ENCODE results near the gene F3. TPM values are rescaled to one million over a fixed set of nuclear protein-coding genes. Genes with fewer than 3 reads are reported as not detected.

F3 gene
- total and polyA plus RNA-seq, 4 donors = 1.0 to 2.7 (median 1.4) TPM

- no peak overlapping the region for H3K27ac ChIP-seq (ENCODE audit: low read depth in 1 of 2, low read length in 2 of 2)
- TF ChIP-seq ZBTB33 (IDR thresholded peaks at IDR 0.05) (no peak), NR2F2 (IDR thresholded peaks at IDR 0.05) (no peak), MAX (IDR thresholded peaks at IDR 0.05) (no peak), FOXA2 (IDR thresholded peaks at IDR 0.05) (no peak), YY1 (IDR thresholded peaks at IDR 0.05) (no peak), JUND (IDR thresholded peaks at IDR 0.05) (no peak)
- H3K9ac ChIP-seq (ENCODE audit: low read depth in 1 of 2, low read length in 2 of 2) = no peak overlapping the region
- no peaks in the 10 kb centered on the region for H3K9me3 ChIP-seq (ENCODE audit: control insufficient read depth in 4 of 4, low read length in 3 of 4)
- 86% methylated on average over 4 of the region's 4 CpGs for WGBS
- no peaks in the 10 kb centered on the region for H3K4me1 ChIP-seq (ENCODE audit: control insufficient read depth in 4 of 4, insufficient read depth in 4 of 4, low read length in 3 of 4)
- H3K4me3 ChIP-seq (ENCODE audit: low read depth in 1 of 3, low read length in 3 of 3) = no peak overlapping the region
- no peak for DNase-seq (ENCODE audit: low spot score)
- H3K36me3 ChIP-seq (ENCODE audit: control insufficient read depth in 4 of 4, insufficient read depth in 3 of 4, low read depth in 1 of 4, low read length in 3 of 4) = no peaks in the 10 kb centered on the region
- no peaks in the 10 kb centered on the region for H3K27me3 ChIP-seq (ENCODE audit: control insufficient read depth in 4 of 4, insufficient read depth in 4 of 4, low read length in 3 of 4)
Measured at GRCh38 chr1:94530373-94530878, 11.1 kb downstream of the F3 start.

- 98% methylated on average over 2 of the region's 2 CpGs for WGBS
- no peaks in the 10 kb centered on the region for H3K36me3 ChIP-seq (ENCODE audit: control insufficient read depth in 4 of 4, insufficient read depth in 3 of 4, low read depth in 1 of 4, low read length in 3 of 4)
- H3K9me3 ChIP-seq (ENCODE audit: control insufficient read depth in 4 of 4, low read length in 3 of 4) = no peaks in the 10 kb centered on the region
- no peak for DNase-seq (ENCODE audit: low spot score)
- H3K9ac ChIP-seq (ENCODE audit: low read depth in 1 of 2, low read length in 2 of 2) = no peak overlapping the region
- no peak for TF ChIP-seq RAD21 (IDR thresholded peaks at IDR 0.05)
- no peak for TF ChIP-seq HNF4A (conservative IDR thresholded peaks at IDR 0.05)
- no peak for TF ChIP-seq TAF1 (conservative IDR thresholded peaks at IDR 0.05)
- no peak for TF ChIP-seq ATF3 (IDR thresholded peaks at IDR 0.05)
- no peak for TF ChIP-seq GABPA (IDR thresholded peaks at IDR 0.05 in 1 of 2, conservative IDR thresholded peaks at IDR 0.05 in 1 of 2)
- no peak for TF ChIP-seq CTCF (IDR thresholded peaks at IDR 0.05; ENCODE audit: low read depth, low read length, missing input control)
- TF ChIP-seq ZBTB33 (IDR thresholded peaks at IDR 0.05) = no peak
- TF ChIP-seq NR2F2 (IDR thresholded peaks at IDR 0.05) = no peak
- no peak for TF ChIP-seq JUND (IDR thresholded peaks at IDR 0.05)
- TF ChIP-seq FOXA2 (IDR thresholded peaks at IDR 0.05) = no peak
- TF ChIP-seq SP1 (IDR thresholded peaks at IDR 0.05) = no peak
- no peak for TF ChIP-seq MAX (IDR thresholded peaks at IDR 0.05)
- no peak for TF ChIP-seq REST (IDR thresholded peaks at IDR 0.05)
- H3K4me1 ChIP-seq (ENCODE audit: control insufficient read depth in 4 of 4, insufficient read depth in 4 of 4, low read length in 3 of 4) = no peaks in the 10 kb centered on the region
- H3K4me3 ChIP-seq (ENCODE audit: low read depth in 1 of 3, low read length in 3 of 3) = no peak overlapping the region
- no peak overlapping the region for H3K27ac ChIP-seq (ENCODE audit: low read depth in 1 of 2, low read length in 2 of 2)
- H3K27me3 ChIP-seq (ENCODE audit: control insufficient read depth in 4 of 4, insufficient read depth in 4 of 4, low read length in 3 of 4) = no peaks in the 10 kb centered on the region
Measured at GRCh38 chr1:94529416-94529815, 12.1 kb downstream of the F3 start.

All from liver (tissue), 9 donors.